HG02588 (cell line): ENCODE data around the gene DSTYK.
"Not testable (repeated sequence)": the region's sequence is repeated elsewhere in the genome, so short reads cannot be mapped to it uniquely, and the experiment has no call there.

Experiments used
- ATAC-seq: cut with Tn5 transposase; IDR thresholded peaks from one replicate; pipeline ENCODE4 v1.9.1; 2021; ENCODE audit warnings: mild to moderate bottlenecking, moderate library complexity; ENCODE audit not compliant: unreplicated experiment

DSTYK gene

DNA sequence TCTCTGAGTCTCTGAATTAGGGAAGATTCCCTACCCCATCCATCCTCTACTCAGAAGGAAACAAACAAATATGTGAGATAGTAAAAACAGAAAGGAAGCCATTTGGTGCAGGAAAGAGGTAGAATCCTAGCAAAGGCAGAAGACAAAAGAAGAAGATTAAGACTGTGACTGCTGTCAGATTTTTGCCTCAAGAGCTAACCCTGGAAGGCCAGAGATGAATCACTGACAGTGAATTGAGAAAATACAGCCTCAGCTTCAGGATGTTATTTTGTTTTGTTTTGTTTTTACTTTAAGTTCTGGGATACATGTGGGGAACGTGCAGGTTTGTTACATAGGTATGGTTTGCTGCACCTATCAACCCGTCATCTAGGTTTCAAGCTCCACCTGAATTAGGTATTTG, 31.7 kb downstream of the DSTYK start:
- ATAC-seq, result no peak

DNA sequence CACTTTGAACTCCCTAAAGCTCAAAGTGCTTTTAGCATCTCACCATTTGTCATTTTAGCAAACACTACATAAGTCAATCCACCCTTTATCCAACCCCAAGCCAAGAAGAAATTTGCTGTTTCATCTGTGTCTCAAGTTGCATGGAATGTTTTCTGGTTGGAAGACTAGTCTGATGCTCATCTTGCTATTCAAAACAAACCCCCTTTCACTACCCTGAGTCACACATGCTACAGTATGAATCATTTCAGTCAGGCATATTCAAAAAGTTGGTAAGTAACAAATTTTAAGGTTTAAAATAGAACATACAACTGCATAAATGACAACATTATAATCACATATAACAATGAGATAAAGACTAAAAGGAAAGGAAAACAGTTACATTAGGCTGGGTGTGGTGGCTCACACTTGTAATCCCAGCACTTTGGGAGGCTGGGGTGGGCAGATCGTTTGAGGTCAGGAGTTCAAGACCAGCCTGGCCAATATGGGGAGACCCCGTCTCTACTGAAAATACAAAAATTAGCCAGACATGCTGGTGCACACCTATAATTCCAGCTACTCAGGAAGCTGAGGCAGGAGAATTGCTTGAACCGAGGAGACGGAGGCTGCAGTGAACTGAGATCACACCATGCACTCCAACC, 38.7 kb downstream of the DSTYK start:
- no peak for ATAC-seq

GRCh38 chr1:205171369-205171768, 40.1 kb downstream of the DSTYK start:
- no peak for ATAC-seq

DNA sequence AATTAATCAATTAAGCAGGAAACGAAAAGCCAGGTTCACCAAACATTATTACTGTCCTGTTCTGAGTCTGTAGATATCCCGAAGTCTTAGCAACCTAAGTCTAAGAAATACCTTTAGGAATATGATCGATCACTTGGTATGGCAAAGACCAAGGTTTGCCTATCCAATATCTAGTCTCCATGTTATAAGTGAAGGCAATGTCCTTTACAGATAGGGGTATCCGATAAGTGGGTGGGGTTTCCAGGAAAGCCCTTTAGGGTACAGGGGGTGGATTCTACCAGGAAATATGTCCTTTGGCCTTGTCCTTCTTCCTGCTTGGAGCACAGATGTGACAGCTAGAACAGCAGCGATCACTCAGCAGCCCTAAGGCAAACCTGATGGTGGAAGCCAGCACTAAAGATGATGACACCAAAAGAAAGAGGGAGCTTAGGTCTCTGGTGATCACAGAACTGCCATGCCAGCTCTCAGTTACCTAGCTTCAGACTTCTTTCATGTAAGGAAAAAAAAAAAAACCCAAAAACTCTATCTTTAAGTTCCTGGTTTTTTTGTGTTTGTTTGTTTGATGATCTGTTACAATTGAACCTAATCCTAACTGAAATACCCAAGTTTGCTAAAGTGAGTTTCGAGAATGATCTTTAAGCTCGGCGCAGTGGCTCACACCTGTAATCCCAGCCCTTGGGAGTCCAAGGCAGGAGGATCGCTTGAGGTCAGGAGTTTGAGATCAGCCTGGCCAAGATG, 40.8 kb downstream of the DSTYK start:
- no peak for ATAC-seq

DNA sequence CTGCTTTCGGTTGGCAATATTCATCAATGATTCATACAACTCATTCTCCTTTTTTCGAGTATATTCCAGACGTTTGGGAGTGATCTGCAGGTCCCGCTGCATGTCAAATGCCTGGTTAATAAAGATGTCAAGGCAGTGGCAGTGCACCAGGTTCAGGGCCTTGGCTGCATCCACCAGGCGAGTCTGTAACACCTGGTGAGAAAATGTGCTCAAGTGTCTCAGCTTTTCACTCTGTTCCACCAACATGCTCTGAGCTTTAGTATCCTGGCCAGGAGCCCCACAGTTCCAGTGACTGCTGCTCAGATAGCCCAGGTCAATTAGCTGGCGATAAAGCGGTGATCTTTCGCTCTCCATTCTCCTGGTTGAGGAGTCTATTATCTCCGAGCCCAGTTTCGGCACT, 42.3 kb downstream of the DSTYK start:
- ATAC-seq, result no peak

- ATAC-seq, result no peak
Observed at GRCh38 chr1:205168291-205168690, 43.2 kb downstream of the DSTYK start.

DNA sequence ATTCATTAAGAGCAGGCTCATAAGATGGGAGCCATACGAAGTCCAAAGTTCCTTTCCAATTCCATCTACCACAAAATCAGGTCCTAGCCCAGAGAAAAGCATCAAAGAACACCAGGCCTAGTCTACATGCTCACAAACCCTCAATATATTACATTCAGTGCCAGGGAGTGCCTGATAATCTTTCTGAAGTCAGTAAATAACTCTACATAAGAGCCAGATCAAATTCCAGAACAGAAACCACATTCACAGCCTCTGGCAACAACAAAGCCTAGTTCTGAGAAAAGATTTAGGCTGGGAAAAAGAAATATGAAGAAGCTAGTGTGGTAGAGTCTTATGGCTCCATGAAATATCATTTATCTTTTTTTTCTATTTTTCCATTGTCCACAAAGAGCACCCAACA, 49.2 kb downstream of the DSTYK start:
- ATAC-seq, result no peak

- no peak for ATAC-seq
Observed at GRCh38 chr1:205161076-205161475, 50.4 kb downstream of the DSTYK start.

- ATAC-seq, result no peak
Observed at GRCh38 chr1:205158048-205158616, 53.4 kb downstream of the DSTYK start.

DNA sequence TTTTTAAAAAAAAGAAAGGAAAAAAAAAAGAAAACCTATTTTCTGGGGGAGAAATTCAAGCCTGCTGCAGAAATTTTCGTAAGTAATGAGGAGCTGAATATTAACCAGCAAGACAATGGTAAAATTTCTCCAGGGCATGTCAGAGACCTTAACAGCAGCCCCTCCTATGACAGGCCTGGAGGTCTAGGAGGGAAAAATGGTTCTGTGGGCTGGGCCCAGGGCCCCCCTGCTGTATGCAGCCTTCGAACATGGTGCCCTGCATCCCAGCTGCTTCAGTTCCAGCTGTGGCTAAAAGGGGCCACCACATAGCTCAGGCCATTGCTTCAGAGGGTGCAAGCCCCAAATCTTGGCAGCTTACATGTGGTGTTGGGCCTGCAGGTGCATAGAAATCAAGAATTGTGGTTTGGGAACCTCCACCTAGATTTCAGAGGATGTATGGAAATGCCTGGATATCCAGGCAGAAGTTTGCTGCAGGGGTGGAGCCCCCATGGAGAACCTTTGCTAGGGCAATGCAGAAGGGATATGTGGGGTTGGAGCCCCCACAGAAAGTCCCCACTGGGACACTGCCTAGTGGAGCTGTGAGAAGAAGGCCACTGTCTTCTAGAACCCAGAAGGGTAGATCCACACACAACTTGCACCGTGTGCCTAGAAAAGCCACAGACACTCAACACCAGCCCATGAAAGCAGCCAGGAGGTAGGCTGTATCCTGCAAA, 55.7 kb downstream of the DSTYK start:
- ATAC-seq, result not testable (repeated sequence)

DNA sequence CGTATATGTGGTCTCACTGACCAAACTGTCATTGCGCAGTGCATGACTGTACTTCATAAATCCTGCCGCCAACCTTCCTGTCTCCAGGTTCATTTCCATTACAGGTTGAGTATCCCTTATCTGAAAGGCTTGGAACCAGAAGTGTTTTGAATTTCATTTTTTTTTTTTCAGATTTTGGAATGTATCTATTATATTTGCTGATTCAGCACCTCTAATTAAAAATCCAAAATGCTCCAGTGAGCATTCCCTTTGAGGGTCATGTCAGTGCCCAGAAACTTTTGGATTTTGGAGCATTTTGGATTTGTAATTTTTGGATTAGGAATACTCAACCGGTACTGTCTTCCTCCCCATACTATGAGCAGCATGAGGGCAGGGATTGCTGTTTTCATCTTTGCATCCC, 59.0 kb downstream of the DSTYK start:
- no peak for ATAC-seq

DNA sequence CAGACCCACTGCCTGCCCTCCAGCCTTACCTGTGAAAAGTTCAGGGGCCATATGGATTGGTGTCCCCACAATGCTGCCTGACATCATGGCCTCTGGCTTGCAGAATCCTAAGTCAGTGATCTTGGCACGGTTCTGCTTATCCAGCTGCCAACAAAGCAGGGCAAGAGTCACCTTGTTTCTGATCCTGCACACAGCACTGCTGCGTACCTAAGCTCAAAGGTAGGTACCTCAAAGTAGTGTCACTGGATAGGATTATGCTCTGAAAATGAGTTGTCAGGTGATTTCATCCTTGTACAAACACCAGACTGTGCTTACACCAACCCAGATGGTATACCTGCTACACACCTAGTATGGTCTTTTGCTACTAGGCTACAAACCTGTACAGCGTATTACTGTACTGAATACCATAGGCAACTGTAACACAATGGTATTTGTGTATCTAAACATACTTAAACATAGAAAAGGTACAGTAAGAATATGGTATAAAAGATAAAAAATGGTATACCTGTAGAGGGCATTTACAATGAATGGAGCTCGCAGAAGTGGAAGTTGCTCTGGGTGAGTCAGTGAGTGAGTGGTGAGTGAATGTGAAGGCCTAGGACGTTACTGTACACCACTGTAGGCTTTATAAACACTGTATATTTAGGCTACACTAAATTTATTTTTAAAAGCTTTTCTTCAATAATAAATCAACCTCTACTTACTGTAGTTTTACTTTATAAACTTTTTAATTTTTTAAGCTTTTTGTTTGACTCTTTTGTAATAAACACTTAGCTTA, 60.7 kb downstream of the DSTYK start:
- no peak for ATAC-seq

- no peak for ATAC-seq
Observed at GRCh38 chr1:205147191-205147835, 64.2 kb downstream of the DSTYK start.

DNA sequence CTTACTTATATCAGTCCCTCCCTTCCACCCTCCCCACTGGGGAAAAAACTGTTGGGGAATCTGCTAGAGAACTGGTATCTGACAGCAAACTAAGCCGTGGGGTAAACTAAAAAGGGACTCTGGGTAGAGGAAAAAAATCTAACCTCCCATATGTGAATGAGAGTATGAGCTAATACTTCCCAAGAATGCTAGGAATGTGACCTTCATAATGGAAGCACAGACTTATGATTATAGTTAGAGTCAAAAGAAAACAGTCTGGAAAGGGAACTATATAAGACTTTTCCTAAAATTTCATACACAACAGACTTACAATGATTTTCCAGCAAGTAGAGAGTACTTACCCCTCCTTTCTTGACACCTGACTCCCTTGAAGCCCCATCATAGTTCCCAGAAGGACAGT, 66.8 kb downstream of the DSTYK start:
- ATAC-seq, result no peak

DNA sequence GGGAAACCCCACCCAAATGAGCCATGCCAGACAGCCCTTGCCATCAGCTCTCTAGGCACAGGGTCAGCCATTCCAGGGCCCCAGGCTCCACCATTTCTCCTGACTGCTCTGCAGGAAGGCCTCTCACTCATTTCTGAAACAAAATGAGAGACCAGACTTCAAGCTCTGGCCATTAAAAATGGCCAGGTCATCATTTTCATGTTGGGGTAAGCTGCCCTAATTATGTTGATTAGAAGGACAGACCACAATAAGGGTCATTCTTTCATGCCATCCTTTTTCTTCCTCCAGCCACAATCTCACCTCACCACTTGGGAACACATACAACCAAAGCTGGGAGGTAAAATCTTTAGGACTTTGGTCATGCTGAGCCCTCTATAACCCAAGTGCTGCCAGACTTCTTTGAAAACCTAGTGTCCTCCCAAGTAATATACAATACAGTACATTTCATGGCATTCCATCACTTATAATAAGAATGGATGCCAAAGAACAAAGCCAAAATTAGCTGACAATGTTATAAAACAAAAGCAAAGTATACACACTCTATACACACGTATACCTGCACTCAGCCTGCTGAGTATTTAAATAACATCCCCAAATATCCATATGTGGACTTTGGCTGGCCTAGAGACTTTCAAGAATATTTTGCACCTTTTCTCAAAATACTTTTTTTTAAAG, 67.3 kb downstream of the DSTYK start:
- no peak for ATAC-seq

GRCh38 chr1:205142102-205142469, 69.4 kb downstream of the DSTYK start:
- ATAC-seq, result no peak

DNA sequence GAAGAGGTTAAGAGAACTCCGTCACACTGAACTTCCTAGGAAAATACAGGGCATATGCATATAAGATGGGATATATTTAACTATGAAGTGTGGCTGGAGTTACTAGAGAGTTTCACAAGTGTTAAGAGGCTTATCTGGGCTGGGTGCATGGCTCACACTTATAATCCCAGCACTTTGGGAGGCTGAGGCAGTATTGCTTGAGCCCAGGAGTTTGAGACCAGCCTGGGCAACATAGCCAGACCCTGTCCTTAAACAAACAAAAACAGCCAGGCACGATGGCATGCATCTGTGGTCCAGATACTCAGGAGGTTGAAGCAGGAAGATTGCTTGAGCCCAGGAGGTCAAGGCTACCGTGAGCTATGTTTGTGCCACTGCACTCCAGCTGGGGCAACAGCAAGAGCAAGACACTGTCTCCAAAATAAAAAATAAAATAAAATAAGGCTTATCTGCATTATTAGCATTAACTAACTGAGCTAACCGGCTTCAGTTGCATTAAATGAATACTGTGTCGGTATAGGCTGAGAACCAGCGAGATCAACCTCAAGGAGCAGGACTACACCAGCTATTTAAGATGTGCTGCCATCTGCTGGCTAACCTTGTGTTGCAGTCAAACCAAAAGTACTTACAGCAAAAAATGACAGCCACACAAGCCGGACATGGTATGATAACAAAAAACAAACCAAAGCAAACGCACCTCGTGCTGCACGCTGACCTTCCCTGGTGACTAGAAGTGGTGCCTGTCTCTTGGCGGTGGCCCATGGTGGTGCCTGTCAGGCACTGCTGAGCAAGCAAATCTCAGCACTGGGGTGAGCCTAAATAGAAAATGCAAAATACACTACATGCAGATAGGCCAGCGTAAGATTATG, 70.0 kb downstream of the DSTYK start:
- no peak for ATAC-seq

- no peak for ATAC-seq
Observed at GRCh38 chr1:205140113-205140512, 71.4 kb downstream of the DSTYK start.

- no peak for ATAC-seq
Observed at GRCh38 chr1:205137901-205138300, 73.6 kb downstream of the DSTYK start.
